Jurkat, Clone E6-1 (cell line): ENCODE results near the gene ESYT3.
A peak's percentile ranks its signal among the peaks of the same experiment; 100 is the strongest.
"Not testable (repeated sequence)": the region's sequence is repeated elsewhere in the genome, so short reads cannot be mapped to it uniquely, and the experiment has no call there.

ENCODE experiments used
- DNase-seq: peaks from one replicate; pipeline ENCODE4 v3.0.0-alpha.2; 2011; ENCODE audit warnings: low read depth, low spot score
- H3K4me3 ChIP-seq: 2 replicates; pipeline ENCODE4 v1.5.1; 2011; ENCODE audit warnings: mild to moderate bottlenecking, low read length, control low read depth, moderate library complexity

Gene ESYT3

GRCh38 chr3:138511945-138512344, 77.5 kb downstream of the ESYT3 start:
- DNase-seq: no peak
- no peak overlapping the region for H3K4me3 ChIP-seq

GRCh38 chr3:138513090-138513843, 78.9 kb downstream of the ESYT3 start:
- no peak overlapping the region for H3K4me3 ChIP-seq
- DNase-seq: peak; percentile 19

- not testable (repeated sequence) for DNase-seq, H3K4me3 ChIP-seq
Observed at GRCh38 chr3:138521445-138521844, 87.0 kb downstream of the ESYT3 start.
